ENCODE data around the gene HTT. TPM values are rescaled to one million over a fixed set of nuclear protein-coding genes. Genes with fewer than 3 reads are reported as not detected.
A peak's percentile ranks its signal among the peaks of the same experiment; 100 is the strongest.

HTT gene
- total and polyA plus RNA-seq, 9 of the 15 experiments (the other 6 are each of a cell fraction or from before 2014, with no cell fraction given), result 0.66 to 31.6 (median 14.7) TPM

DNA sequence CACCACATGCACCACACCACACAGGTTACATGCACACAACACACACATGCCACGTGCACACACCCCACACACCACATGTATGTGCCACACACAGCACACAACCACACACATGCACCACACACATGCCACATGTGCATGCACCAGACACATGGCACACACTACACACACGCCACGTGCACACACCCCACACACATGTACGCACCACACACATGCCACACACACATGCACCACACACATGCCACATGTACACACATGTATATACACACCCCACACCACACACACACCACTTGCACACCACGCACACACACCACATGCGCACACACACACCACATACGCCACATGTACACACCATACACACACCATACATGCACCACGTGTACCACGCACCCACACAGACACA lies 154.8 kb downstream of the HTT start (continued):
- TF ChIP-seq ELF1 (tag; IDR thresholded peaks at IDR 0.05) (no peak), ZC3H4 (CRISPR knock-in tag; IDR thresholded peaks at IDR 0.05; ENCODE audit: borderline replicate concordance) (0 out of 2 replicates have a peak, but pooled peaks have one; percentile 15), ZNF197 (CRISPR knock-in tag; IDR thresholded peaks at IDR 0.05; ENCODE audit: low read depth) (no peak)
- TF ChIP-seq, protein P1, sequence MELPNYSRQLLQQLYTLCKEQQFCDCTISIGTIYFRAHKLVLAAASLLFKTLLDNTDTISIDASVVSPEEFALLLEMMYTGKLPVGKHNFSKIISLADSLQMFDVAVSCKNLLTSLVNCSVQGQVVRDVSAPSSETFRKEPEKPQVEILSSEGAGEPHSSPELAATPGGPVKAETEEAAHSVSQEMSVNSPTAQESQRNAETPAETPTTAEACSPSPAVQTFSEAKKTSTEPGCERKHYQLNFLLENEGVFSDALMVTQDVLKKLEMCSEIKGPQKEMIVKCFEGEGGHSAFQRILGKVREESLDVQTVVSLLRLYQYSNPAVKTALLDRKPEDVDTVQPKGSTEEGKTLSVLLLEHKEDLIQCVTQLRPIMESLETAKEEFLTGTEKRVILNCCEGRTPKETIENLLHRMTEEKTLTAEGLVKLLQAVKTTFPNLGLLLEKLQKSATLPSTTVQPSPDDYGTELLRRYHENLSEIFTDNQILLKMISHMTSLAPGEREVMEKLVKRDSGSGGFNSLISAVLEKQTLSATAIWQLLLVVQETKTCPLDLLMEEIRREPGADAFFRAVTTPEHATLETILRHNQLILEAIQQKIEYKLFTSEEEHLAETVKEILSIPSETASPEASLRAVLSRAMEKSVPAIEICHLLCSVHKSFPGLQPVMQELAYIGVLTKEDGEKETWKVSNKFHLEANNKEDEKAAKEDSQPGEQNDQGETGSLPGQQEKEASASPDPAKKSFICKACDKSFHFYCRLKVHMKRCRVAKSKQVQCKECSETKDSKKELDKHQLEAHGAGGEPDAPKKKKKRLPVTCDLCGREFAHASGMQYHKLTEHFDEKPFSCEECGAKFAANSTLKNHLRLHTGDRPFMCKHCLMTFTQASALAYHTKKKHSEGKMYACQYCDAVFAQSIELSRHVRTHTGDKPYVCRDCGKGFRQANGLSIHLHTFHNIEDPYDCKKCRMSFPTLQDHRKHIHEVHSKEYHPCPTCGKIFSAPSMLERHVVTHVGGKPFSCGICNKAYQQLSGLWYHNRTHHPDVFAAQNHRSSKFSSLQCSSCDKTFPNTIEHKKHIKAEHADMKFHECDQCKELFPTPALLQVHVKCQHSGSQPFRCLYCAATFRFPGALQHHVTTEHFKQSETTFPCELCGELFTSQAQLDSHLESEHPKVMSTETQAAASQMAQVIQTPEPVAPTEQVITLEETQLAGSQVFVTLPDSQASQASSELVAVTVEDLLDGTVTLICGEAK (IDR thresholded peaks at IDR 0.05), result no peak
- TF ChIP-seq, protein P1 (CRISPR knock-in tag; IDR thresholded peaks at IDR 0.05), result 0 out of 2 replicates have a peak, but pooled peaks have one; percentile 22
- TF ChIP-seq, protein P2, sequence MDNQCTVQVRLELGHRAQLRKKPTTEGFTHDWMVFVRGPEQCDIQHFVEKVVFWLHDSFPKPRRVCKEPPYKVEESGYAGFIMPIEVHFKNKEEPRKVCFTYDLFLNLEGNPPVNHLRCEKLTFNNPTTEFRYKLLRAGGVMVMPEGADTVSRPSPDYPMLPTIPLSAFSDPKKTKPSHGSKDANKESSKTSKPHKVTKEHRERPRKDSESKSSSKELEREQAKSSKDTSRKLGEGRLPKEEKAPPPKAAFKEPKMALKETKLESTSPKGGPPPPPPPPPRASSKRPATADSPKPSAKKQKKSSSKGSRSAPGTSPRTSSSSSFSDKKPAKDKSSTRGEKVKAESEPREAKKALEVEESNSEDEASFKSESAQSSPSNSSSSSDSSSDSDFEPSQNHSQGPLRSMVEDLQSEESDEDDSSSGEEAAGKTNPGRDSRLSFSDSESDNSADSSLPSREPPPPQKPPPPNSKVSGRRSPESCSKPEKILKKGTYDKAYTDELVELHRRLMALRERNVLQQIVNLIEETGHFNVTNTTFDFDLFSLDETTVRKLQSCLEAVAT (IDR thresholded peaks at IDR 0.05), result no peak
